ENCODE data around the gene LRP10.

DNA sequence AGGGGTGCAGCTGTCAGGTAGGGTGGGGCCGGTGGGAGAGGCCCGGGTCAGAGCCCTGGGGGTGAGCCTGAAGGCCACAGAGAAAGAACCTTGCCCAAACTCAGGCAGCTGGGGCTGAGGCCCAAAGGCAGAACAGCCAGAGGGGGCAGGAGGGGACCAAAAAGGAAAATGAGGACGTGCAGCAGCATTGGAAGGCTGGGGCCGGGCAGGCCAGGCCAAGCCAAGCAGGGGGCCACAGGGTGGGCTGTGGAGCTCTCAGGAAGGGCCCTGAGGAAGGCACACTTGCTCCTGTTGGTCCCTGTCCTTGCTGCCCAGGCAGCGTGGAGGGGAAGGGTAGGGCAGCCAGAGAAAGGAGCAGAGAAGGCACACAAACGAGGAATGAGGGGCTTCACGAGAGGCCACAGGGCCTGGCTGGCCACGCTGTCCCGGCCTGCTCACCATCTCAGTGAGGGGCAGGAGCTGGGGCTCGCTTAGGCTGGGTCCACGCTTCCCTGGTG is 24.7 kb upstream of the LRP10 start:
- TF ChIP-seq EZH2 (IDR thresholded peaks at IDR 0.05; ENCODE audit: insufficient read depth, poor library complexity, severe bottlenecking) = no peak
- no peak for TF ChIP-seq EZH2phosphoT487 (IDR thresholded peaks at IDR 0.05; ENCODE audit: insufficient read depth, low read depth)
